Naive thymus-derived CD4-positive, alpha-beta T cell (primary cell): ENCODE measurements around the gene FGFR4. TPM values are rescaled to one million over a fixed set of nuclear protein-coding genes. Genes with fewer than 3 reads are reported as not detected.

ENCODE experiments used
- ATAC-seq: fragments of 150-1000 bp; cut with Tn5 transposase; 2 replicates; pipeline ENCODE4 v1.10.0; 2021; ENCODE audit warnings: mild to moderate bottlenecking, moderate library complexity
- CTCF ChIA-PET: fragments of 350-600 bp; sonication (Branson Sonifier 250); formaldehyde crosslinking; loops from one replicate; lab custom pipeline; 2021; ENCODE audit warnings: antibody characterized with exemption; lab: Charles Lee
- POLR2A ChIA-PET: fragments of 350-600 bp; sonication (Branson Sonifier 250); formaldehyde crosslinking; loops from one replicate; lab custom pipeline; 2021; ENCODE audit warnings: antibody characterized with exemption, inconsistent platforms; lab: Charles Lee
- DNase-seq, 9 donors: peaks; one replicate each; pipeline versions ENCODE4 v3.0.0 to v3.0.0-alpha.2; 2020 to 2022; ENCODE audit warnings: mixed read lengths in 1 of 9
- H3K27ac ChIP-seq: one replicate; pipeline ENCODE4 v1.7.0; 2013; ENCODE audit warnings: mild to moderate bottlenecking, low read depth, low read length, moderate library complexity
- H3K27me3 ChIP-seq, 2 donors: one replicate each; pipeline ENCODE4 v1.7.0; 2013; ENCODE audit warnings: low read length in 2 of 2, mild to moderate bottlenecking in 2 of 2, moderate library complexity in 2 of 2; ENCODE audit not compliant: control insufficient read depth in 2 of 2, insufficient read depth in 2 of 2
- H3K36me3 ChIP-seq, 3 experiments: 1 replicate in 2 of 3; 2 replicates in 1 of 3; pipeline ENCODE4 v1.7.0; 2013; ENCODE audit warnings: low read length in 3 of 3, mild to moderate bottlenecking in 3 of 3, moderate library complexity in 1 of 3; ENCODE audit not compliant: insufficient read depth in 3 of 3, control insufficient read depth in 2 of 3
- H3K4me1 ChIP-seq, 2 donors: one replicate each; pipeline ENCODE4 v1.7.0; 2013; ENCODE audit warnings: low read length in 2 of 2, mild to moderate bottlenecking in 2 of 2, moderate library complexity in 1 of 2; ENCODE audit not compliant: control insufficient read depth in 2 of 2, insufficient read depth in 2 of 2
- H3K4me3 ChIP-seq: 2 replicates; pipeline ENCODE4 v1.7.0; 2013; ENCODE audit warnings: mild to moderate bottlenecking, low read length
- H3K9me3 ChIP-seq, 3 experiments: 1 replicate in 2 of 3; 2 replicates in 1 of 3; pipeline ENCODE4 v1.7.0; 2013; ENCODE audit warnings: low read length in 3 of 3; ENCODE audit not compliant: control insufficient read depth in 2 of 3
- H3K27ac Mint-ChIP-seq, 9 donors: one replicate each; pipeline ENCODE4 v1.8.0; 2020 to 2022; ENCODE audit warnings: mixed read lengths in 9 of 9, mild to moderate bottlenecking in 8 of 9, moderate library complexity in 5 of 9, inconsistent platforms in 2 of 9
- H3K27me3 Mint-ChIP-seq, 5 donors: one replicate each; pipeline ENCODE4 v1.8.0; 2021 to 2022; ENCODE audit warnings: mixed read lengths in 5 of 5, mild to moderate bottlenecking in 1 of 5
- H3K36me3 Mint-ChIP-seq, 5 donors: one replicate each; pipeline ENCODE4 v1.8.0; 2020 to 2022; ENCODE audit warnings: mixed read lengths in 5 of 5, mild to moderate bottlenecking in 3 of 5, inconsistent platforms in 1 of 5
- H3K4me1 Mint-ChIP-seq, 7 donors: one replicate each; pipeline ENCODE4 v1.8.0; 2020 to 2022; ENCODE audit warnings: mixed read lengths in 7 of 7, mild to moderate bottlenecking in 3 of 7, inconsistent platforms in 1 of 7
- H3K4me3 Mint-ChIP-seq, 10 donors: one replicate each; pipeline ENCODE4 v1.8.0; 2020 to 2022; ENCODE audit warnings: mild to moderate bottlenecking in 10 of 10, mixed read lengths in 10 of 10, moderate library complexity in 6 of 10, inconsistent platforms in 2 of 10
- H3K9me3 Mint-ChIP-seq, 11 donors: one replicate each; pipeline ENCODE4 v1.8.0; 2020 to 2022; ENCODE audit warnings: mixed read lengths in 11 of 11, mild to moderate bottlenecking in 4 of 11, inconsistent platforms in 1 of 11, moderate library complexity in 1 of 11
- intact Hi-C, 2 donors: fragments of 100-400 bp; cut with micrococcal nuclease; formaldehyde crosslinking; loops; one replicate each; pipeline ENCODE4 v1.15.1; 2023
- polyA plus RNA-seq, 2 donors: library from polyadenylated mRNA; unstranded; fragments of 300-500 nt; fragmentation: Illumina TruSeq; gene quantifications; one replicate each; pipeline ENCODE4 v1.2.3, GENCODE V29; 2021
- total RNA-seq, 6 experiments: library from RNA in 5 of 6; stranded (reverse) in 5 of 6; gene quantifications; 1 replicate in 5 of 6; 2 replicates in 1 of 6; pipeline ENCODE4 v1.2.3 and lab custom pipeline; 2021 to 2026

FGFR4 gene
- total and polyA plus RNA-seq, 7 experiments from 2014 or later, result 0.20 to 3.6 (median 1.4) TPM

DNA sequence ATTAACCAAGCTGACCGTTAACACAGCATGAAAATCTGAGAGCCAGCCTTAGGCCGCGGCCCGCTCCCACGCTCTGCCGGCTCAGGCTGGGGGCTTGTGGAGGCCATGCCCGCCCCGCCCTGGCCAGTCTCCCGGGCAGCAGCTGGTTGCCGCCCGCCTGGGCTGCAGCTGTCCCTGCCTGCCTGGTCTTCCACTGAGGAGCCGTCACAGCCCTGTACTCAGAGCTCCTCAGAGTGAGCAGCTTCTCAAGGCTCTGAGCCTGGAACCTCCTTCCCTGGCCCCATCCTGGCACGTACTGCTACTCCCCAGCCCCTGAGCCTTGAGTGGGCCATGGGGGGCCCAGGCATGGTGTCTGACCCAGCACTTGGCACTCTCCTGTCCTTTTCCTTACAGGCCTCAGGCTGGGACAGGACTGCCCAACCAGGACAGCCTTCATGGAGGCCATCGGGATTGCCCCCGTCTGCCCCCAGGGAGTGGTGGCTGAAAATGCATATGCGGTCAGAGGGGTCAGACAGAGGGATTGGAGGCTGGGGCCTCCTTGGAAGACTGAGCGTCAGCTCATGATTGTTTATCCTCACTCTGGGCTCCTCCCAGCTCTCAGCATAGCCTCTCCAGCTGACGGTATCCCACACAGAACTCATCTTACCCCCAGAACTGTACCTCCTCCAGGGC is 11.9 kb downstream of the FGFR4 start:
- Mint-ChIP-seq H3K4me1 (peaks cover 0 to 2% (median 0%) of the 10 kb centered on the region in 7 donors), H3K27me3 (peaks cover 0 to 8% (median 0%) of the 10 kb centered on the region in 5 donors), H3K9me3 (no peaks in the 10 kb centered on the region), H3K4me3 (no peak overlapping the region), H3K36me3 (no peaks in the 10 kb centered on the region), H3K27ac (no peak overlapping the region)
- ChIA-PET CTCF (no interaction called here), POLR2A (no interaction called here)
- ATAC-seq (no peak), DNase-seq (no peak)
- Histone ChIP-seq H3K4me1 (no peaks in the 10 kb centered on the region), H3K9me3 (no peaks in the 10 kb centered on the region), H3K27ac (no peak overlapping the region), H3K27me3 (no peaks in the 10 kb centered on the region), H3K4me3 (no peak overlapping the region), H3K36me3 (no peaks in the 10 kb centered on the region)
- intact Hi-C loops, result no loop called here

GRCh38 chr5:177099422-177100093 is 12.8 kb downstream of the FGFR4 start:
- intact Hi-C loops, result no loop called here
- Mint-ChIP-seq H3K27me3 (peaks cover 0 to 15% (median 0%) of the 10 kb centered on the region in 5 donors), H3K4me3 (no peak overlapping the region), H3K9me3 (no peaks in the 10 kb centered on the region), H3K36me3 (no peaks in the 10 kb centered on the region), H3K27ac (no peak overlapping the region), H3K4me1 (peaks cover 0 to 2% (median 0%) of the 10 kb centered on the region in 7 donors)
- no peak overlapping the region for H3K4me3 ChIP-seq
- ChIA-PET CTCF (no interaction called here), POLR2A (no interaction called here)
- H3K27me3 ChIP-seq, result no peaks in the 10 kb centered on the region
- no peaks in the 10 kb centered on the region for H3K4me1 ChIP-seq
- no peaks in the 10 kb centered on the region for H3K9me3 ChIP-seq
- no peak overlapping the region for H3K27ac ChIP-seq
- DNase-seq (no peak), ATAC-seq (no peak)
- H3K36me3 ChIP-seq, result no peaks in the 10 kb centered on the region

DNA sequence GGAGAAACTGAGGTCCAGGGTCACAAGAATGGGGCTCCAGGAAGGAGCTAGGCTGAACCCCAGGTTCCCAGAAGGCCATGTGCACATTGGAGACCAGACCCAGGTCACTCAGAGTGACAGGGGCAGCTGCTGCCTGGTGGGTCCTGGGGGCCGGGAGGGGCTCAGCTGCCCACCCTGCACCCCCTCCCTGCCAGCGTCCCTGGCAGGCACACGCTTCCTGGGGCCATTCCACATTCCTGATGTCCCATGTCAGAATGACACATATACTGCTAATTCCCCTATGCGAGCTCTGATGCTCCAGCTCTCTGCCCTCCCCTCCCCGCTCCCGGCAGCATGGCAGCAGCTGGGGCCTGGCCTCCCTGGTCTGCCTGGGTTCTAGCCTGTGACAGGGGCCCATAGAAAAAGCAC is 14.0 kb downstream of the FGFR4 start:
- no peaks in the 10 kb centered on the region for H3K9me3 Mint-ChIP-seq
- H3K27me3 Mint-ChIP-seq, result peaks cover 0 to 15% (median 0%) of the 10 kb centered on the region in 5 donors
- no peak overlapping the region for H3K4me3 Mint-ChIP-seq
- Histone ChIP-seq H3K9me3 (no peaks in the 10 kb centered on the region), H3K4me3 (no peak overlapping the region), H3K27me3 (no peaks in the 10 kb centered on the region), H3K27ac (no peak overlapping the region), H3K4me1 (no peaks in the 10 kb centered on the region), H3K36me3 (no peaks in the 10 kb centered on the region)
- no peak overlapping the region for H3K27ac Mint-ChIP-seq
- DNase-seq, result no peak
- H3K4me1 Mint-ChIP-seq, result peaks cover 0 to 2% (median 0%) of the 10 kb centered on the region in 7 donors
- POLR2A ChIA-PET, result no interaction called here
- ATAC-seq, result no peak
- H3K36me3 Mint-ChIP-seq, result no peaks in the 10 kb centered on the region
- intact Hi-C loops, result no loop called here
- CTCF ChIA-PET, result no interaction called here

- intact Hi-C loops, result no loop called here
- ATAC-seq (no peak), DNase-seq (no peak)
- no peak overlapping the region for H3K27ac Mint-ChIP-seq
- peaks cover 0 to 15% (median 0%) of the 10 kb centered on the region in 5 donors for H3K27me3 Mint-ChIP-seq
- H3K4me1 Mint-ChIP-seq, result no peaks in the 10 kb centered on the region
- CTCF ChIA-PET, result no interaction called here
- H3K4me3 ChIP-seq, result no peak overlapping the region
- no peaks in the 10 kb centered on the region for H3K27me3 ChIP-seq
- no peak overlapping the region for H3K4me3 Mint-ChIP-seq
- no peaks in the 10 kb centered on the region for H3K9me3 ChIP-seq
- H3K4me1 ChIP-seq, result no peaks in the 10 kb centered on the region
- no peaks in the 10 kb centered on the region for H3K36me3 ChIP-seq
- H3K36me3 Mint-ChIP-seq, result no peaks in the 10 kb centered on the region
- H3K27ac ChIP-seq, result no peak overlapping the region
- POLR2A ChIA-PET, result no interaction called here
- H3K9me3 Mint-ChIP-seq, result no peaks in the 10 kb centered on the region
Observed at GRCh38 chr5:177103523-177104253, 17.0 kb downstream of the FGFR4 start.

DNA sequence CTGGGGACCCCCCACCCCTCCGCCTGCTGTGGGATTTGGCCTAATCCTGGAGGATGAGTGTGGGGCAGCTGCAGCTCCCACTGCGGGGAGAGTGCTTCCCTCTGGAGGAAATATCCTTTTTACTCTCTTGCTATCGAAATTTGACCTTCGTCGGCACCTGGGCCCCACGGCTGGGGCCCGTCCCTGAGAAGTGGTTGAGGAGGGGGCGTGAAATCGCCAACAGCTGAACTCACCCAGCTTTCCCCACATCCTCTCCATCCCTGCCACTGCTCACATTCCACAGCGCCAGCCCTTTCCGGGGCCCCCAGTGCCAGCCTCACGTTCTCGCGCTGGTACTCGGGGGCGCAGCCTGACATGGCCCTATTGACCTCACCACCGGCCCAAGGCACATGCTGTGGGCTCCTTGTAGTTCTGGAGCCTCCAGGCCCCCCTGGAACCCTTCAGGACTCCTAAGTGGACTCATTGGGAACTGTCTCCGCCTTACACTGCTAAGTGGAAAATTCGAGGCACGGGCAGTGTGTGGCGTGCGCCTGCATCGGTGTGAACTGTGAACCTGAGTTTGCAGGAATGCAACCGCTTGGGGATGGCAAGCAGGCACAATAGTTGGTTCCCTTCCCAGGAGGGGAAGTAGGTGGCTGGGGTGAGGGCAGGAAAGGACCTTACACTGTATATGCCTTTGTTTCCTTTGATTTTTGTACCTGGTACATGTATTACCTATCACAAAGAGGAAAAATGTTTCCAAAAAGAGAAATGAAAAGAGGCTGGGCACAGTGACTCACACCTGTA is 19.2 kb downstream of the FGFR4 start:
- H3K27me3 Mint-ChIP-seq, result peaks cover 0 to 7% (median 0%) of the 10 kb centered on the region in 5 donors
- no peak for ATAC-seq
- CTCF ChIA-PET, result no interaction called here
- H3K4me1 Mint-ChIP-seq, result no peaks in the 10 kb centered on the region
- H3K4me3 Mint-ChIP-seq, result no peak overlapping the region
- intact Hi-C loops, result no loop called here
- H3K9me3 Mint-ChIP-seq, result no peaks in the 10 kb centered on the region
- Histone ChIP-seq H3K4me1 (no peaks in the 10 kb centered on the region), H3K36me3 (no peaks in the 10 kb centered on the region), H3K4me3 (no peak overlapping the region), H3K9me3 (no peaks in the 10 kb centered on the region), H3K27ac (no peak overlapping the region), H3K27me3 (no peaks in the 10 kb centered on the region)
- no peak overlapping the region for H3K27ac Mint-ChIP-seq
- POLR2A ChIA-PET, result no interaction called here
- no peaks in the 10 kb centered on the region for H3K36me3 Mint-ChIP-seq
- no peak for DNase-seq

GRCh38 chr5:177107159-177107558 is 20.4 kb downstream of the FGFR4 start:
- H3K27me3 Mint-ChIP-seq, result peaks cover 0 to 7% (median 0%) of the 10 kb centered on the region in 5 donors
- Histone ChIP-seq H3K36me3 (no peaks in the 10 kb centered on the region), H3K27ac (no peak overlapping the region), H3K27me3 (no peaks in the 10 kb centered on the region), H3K4me1 (no peaks in the 10 kb centered on the region), H3K9me3 (no peaks in the 10 kb centered on the region), H3K4me3 (no peak overlapping the region)
- ChIA-PET POLR2A (no interaction called here), CTCF (no interaction called here)
- intact Hi-C loops, result no loop called here
- H3K36me3 Mint-ChIP-seq, result no peaks in the 10 kb centered on the region
- no peaks in the 10 kb centered on the region for H3K9me3 Mint-ChIP-seq
- H3K4me3 Mint-ChIP-seq, result no peak overlapping the region
- H3K4me1 Mint-ChIP-seq, result peaks cover 0 to 5% (median 0%) of the 10 kb centered on the region in 7 donors
- peak overlapping the region in 1 of 9 donors; percentile 9 for H3K27ac Mint-ChIP-seq
- ATAC-seq (no peak), DNase-seq (no peak)
